Mononuclear cell (primary cell): Measurements from ENCODE around the gene ITCH. TPM values are rescaled to one million over a fixed set of nuclear protein-coding genes. Genes with fewer than 3 reads are reported as not detected.
"Not testable (repeated sequence)": the region's sequence is repeated elsewhere in the genome, so short reads cannot be mapped to it uniquely, and the experiment has no call there.

Source experiments
- H3K27me3 ChIP-seq: 2 replicates; pipeline ENCODE4 v1.6.0; 2011; ENCODE audit warnings: low read length, control low read depth; ENCODE audit not compliant: insufficient read depth
- H3K4me1 ChIP-seq: 2 replicates; pipeline ENCODE4 v1.5.1; 2011; ENCODE audit warnings: mild to moderate bottlenecking, low read length, control low read depth; ENCODE audit not compliant: insufficient read depth
- H3K4me3 ChIP-seq: 2 replicates; pipeline ENCODE4 v1.5.1; 2011; ENCODE audit warnings: mild to moderate bottlenecking, low read length, moderate library complexity
- H3K9me3 ChIP-seq: 2 replicates; pipeline ENCODE4 v1.5.1; 2011; ENCODE audit warnings: low read depth, mild to moderate bottlenecking, control low read depth, low read length
- total RNA-seq: library from RNA; depleted of rRNA; stranded (reverse); fragments of >200 nt; gene quantifications from one replicate; pipeline ENCODE4 v1.2.3, GENCODE V29; 2012

ITCH gene
- total RNA-seq = 80.0 TPM

DNA sequence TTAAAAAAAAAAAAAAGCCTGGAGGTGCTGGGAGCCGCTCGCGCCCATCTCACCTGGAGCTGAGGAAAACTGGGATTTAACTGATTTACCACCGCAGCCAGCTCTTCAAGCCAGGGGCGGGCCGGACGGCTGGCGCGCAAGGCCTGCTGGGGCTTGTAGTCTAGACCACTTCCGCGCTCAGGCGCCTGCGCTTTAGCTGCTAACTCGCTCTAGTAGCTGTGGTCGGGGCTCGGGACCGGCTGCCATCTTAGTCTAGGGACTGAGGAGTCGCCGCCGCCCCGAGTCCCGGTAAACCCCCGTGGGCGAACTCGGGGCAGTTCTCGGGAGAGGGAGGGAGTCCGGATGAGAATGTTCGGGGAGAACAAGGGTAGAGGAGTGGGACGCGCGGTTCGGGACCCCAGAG, at the start of gene ITCH:
Gene ITCH, plus strand, starts transcription at position 212 of the 403 bp plus-strand sequence. CDS start 30,539 bp downstream, outside the sequence.
- no peaks in the 10 kb centered on the region for H3K9me3 ChIP-seq
- no peaks in the 10 kb centered on the region for H3K27me3 ChIP-seq
- peak within 1 kb of the TSS; percentile 83 for H3K4me3 ChIP-seq
- H3K4me1 ChIP-seq = peaks cover 46% of the 10 kb centered on the region

DNA sequence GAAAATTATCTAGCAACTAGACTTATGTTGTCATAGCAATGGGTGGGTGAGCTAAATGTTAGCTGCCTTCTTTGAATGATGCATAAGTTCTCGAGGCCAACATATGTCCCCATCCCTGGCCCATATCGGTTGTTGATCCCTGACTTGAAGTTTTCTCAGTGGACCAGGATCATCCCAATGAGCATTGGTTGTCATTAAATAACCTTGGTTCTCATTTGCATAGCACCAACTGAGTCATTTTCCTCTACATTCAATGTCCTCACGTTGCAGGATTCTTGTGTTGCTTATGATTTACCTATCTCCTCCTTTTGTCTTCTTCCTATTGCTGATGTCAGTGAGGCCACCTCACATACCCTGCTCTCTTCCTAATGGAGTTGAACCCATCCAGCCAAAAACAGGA, 47.8 kb upstream of the ITCH start:
- no peaks in the 10 kb centered on the region for H3K9me3 ChIP-seq
- no peak overlapping the region for H3K4me3 ChIP-seq
- H3K4me1 ChIP-seq = peaks cover 16% of the 10 kb centered on the region
- peaks cover 14% of the 10 kb centered on the region for H3K27me3 ChIP-seq

DNA sequence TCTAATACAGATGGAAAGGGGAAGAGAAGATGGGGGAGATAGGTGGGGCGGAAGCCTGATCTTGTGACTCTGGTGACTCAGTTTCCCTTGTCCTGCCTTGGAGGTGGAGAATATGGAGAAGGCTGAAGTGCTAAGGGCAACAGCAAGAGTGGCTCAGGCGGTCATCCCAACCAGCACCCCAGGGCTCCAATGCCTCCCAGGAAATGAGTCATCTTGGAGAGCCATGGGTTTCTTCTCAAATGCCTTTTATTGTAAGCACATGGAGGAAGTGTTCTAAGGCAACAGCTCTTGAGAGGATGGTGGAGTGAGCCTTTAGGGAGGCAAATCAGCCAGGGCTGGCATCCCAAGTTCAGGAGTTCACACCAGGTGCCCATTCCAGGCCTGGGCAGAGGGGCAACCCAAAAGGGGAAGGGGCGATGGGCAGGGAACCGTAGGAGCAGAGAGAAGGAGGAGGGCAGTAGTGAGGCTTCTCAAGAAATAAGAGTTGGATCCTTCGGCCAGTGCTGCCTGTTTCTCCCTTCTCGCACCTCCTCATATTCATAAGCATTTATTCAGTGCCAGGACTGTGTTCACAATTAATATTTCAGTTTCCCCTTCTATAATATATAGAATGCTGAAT, 46.8 kb upstream of the ITCH start:
- peaks cover 11% of the 10 kb centered on the region for H3K27me3 ChIP-seq
- peaks cover 16% of the 10 kb centered on the region for H3K4me1 ChIP-seq
- no peak overlapping the region for H3K4me3 ChIP-seq
- no peaks in the 10 kb centered on the region for H3K9me3 ChIP-seq

DNA sequence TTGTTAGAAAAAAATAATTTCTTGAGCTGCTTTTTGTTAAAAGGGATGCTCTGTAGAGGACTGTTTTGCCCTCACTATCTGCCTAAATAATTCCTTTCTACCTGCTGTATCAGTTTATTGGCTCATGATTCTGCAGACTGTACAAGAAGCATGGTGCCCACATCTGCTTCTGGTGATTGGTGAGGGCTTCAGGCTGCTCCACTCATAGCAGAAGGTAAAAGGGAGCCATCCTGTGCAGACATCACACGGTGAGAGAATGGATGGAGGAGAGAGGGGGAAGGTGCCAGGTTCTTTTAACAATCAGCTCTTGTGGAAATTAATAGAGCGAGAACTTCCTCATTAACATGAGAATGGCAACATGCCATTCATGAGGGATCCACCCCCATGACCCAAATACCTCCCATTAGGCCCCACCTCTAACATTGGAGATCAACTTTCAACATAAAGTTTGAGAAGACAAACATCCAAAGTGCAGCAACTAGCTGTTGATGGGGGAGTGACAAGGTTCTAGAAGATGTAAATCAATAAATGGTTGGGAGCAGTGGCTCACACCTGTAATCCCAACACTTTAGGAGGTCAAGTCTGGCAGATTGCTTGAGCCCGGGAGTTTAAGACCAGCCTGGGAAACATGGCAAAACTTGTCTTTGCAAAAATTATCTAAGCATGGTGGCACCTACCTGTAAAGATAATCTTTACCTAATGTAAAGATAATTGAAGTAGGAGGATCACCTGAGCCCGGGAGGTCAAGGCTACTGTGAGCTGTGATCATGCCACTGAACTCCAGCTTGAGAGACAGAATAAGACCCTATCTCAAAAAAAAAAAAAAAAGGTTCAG, 44.2 kb upstream of the ITCH start:
- H3K4me3 ChIP-seq = no peak overlapping the region
- H3K9me3 ChIP-seq = no peaks in the 10 kb centered on the region
- no peaks in the 10 kb centered on the region for H3K27me3 ChIP-seq
- H3K4me1 ChIP-seq = no peaks in the 10 kb centered on the region

DNA sequence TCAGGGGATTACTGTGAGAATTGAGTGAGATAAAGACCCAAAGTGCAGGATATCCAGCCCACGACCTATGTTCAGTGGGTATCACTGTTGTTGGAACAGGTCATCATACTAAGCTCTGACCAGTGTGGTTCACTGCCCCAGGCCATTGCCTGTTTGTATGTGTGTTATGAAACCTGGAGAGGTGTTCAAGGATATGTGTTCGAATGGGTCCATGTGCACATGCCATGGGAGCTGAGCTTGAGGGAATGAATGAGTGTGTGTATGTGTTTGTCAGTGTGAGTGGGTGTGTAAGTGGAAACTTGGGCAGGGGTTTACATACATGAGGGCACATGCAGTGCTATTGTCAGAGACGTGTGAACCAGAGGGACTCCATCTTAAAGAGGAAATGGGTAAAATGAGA, 42.2 kb upstream of the ITCH start:
- Histone ChIP-seq H3K27me3 (no peaks in the 10 kb centered on the region), H3K4me1 (no peaks in the 10 kb centered on the region), H3K9me3 (no peaks in the 10 kb centered on the region), H3K4me3 (no peak overlapping the region)

DNA sequence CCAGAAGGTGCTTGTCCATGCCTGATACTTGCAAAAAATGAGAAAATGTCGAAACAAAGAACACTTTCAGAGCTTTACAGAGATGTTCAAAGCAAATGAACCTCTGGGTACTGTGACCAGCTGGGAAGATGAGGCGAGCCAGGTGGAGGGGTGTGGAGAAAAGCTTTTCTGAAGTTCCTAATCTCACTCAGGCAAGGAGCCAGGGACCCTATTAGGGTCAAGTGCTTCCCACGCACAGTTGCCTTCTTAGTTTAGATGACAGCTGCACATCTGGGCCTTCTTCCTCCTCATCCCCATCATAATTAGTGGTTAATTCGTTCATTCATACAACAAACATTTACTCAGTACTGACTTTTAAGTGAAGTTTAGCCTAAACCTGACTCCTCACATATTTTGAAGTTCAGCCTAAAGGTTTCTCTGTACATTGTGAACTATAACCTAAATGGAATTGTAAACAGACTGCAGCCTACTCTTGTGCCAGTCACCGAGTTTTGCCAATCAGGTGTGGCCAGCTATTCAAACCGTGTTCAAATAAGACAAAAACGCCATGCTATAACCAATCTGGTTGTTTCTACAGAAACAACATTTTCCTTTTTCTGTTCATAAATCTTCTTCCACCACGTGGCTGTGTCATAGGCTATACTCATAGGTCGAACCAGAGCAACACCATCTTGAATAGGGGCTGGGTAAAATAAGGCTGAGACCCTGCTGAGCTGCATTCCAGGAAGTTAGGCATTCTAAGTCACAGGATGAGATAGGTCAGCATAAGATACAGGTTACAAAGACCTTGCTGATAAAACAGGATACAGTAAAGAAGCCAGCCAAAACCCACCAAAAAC, 40.6 kb upstream of the ITCH start:
- Histone ChIP-seq H3K4me3 (no peak overlapping the region), H3K9me3 (no peaks in the 10 kb centered on the region), H3K27me3 (no peaks in the 10 kb centered on the region), H3K4me1 (no peaks in the 10 kb centered on the region)

DNA sequence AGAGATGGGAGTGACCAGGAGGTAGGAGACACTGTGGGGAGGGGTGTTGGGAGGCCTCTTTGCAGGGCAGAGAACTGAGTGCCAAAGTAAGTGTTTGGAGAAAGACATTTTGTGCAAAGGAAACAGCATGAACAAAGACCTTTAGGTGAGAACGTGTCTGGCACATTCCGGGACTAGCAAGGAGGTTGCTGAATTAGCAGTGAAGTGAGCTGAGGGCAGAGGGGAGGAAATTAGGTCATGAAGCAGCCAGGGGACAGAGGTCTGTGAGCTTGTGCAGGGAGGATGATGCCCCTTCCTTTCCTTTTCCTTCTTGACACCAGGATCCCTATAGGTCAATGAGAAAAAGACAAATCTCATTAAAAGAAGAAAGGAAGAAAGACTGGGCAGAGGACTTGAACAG, 38.5 kb upstream of the ITCH start:
- H3K4me1 ChIP-seq = no peaks in the 10 kb centered on the region
- no peaks in the 10 kb centered on the region for H3K27me3 ChIP-seq
- no peak overlapping the region for H3K4me3 ChIP-seq
- H3K9me3 ChIP-seq = no peaks in the 10 kb centered on the region

DNA sequence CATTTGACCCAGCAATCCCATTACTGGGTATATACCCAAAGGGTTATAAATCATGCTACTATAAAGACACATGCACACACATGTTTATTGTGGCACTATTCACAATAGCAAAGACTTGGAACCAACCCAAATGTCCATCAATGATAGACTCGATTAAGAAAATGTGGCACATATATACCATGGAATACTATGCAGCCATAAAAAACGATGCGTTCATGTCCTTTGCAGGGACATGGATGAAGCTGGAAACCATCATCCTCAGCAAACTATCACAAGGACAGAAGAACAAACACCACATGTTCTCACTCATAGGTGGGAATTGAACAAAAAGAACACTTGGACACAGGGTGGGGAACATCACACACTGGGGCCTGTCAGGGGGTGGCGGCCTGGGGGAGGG, 34.9 kb upstream of the ITCH start:
- not testable (repeated sequence) for H3K27me3 ChIP-seq, H3K4me3 ChIP-seq, H3K4me1 ChIP-seq, H3K9me3 ChIP-seq

DNA sequence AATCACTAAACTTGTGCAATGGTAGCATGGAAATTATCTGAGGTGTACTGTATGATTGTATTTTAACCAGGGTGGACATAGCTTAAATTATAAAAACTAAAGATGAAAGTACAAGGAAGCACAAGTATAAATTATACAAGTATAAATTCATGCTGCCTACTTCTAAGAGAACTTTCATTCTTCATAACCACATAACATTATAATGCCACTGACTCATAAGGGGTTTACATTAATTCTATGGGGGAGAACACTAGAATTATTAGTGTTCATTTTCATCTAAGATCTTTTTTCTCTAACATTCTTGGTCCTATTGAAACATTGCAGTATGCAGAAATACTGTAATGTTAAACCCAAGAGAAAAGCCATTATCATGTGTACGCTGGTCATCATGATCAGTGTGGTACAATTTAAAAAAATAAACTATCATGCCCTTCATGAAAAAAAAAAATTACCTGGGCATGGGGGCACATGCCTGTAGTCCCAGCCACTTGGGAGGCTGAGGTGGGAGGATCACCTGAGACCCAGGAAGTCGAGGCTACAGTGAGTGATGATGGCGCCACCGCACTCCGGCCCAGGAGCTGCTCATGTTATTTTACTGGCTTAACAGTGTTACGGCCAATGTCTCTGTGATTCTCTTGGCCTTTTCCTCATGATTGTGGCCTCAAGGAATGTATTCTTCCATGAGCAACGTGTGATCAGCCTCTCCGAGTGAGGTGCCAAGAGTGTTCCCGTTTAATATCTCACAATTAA, 34.0 kb upstream of the ITCH start:
- Histone ChIP-seq H3K27me3 (no peaks in the 10 kb centered on the region), H3K4me1 (no peaks in the 10 kb centered on the region), H3K4me3 (no peak overlapping the region), H3K9me3 (no peaks in the 10 kb centered on the region)

DNA sequence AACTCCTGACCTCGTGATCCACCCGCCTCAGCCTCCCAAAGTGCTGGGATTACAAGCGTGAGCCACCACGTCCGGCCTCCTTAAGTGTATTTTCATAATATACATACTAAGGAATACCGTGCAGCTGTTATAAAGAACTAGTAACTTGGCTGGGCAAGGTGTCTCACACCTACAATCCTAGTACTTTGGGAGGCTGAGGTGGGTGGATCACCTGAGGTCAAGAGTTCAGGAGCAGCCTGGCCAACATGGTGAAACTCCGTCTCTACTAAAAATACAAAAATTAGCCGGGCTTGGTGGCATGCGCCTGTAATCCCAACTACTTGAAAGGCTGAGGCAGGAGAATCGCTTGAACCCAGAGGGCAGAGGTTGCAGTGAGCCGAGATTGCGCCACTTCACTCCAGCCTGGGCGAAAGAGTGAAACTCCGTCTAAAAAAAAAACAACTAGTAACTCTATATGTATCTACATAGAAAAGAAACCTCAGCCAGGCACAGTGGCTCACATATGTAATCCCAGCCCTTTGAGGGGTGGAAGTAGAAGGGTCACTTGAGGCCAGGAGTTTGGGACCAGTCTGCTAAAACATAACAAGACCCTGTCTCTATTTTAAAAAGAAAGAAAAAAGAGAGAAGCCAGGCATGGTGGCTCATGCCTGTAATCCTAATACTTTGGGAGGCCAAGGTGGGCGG, 32.1 kb upstream of the ITCH start:
- not testable (repeated sequence) for H3K4me3 ChIP-seq, H3K4me1 ChIP-seq, H3K27me3 ChIP-seq, H3K9me3 ChIP-seq

DNA sequence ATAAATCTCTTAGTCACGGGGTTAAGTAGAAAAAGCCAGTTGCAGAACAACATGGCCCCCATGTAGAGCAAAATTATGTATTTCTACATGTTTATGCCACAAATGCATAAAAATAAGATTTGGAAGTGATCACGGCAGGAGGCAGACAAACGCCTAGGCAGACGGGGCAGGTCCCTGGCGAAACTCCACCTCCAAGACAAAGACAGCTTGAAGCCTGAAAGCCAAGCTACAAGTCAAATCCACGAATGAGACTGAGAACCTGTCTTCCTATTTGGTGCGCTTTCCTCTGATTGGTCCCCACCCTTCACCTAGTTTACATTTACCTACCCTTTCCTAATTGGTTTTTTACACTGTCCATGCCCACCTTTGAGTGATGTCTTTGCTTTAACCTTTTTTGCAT, 31.2 kb upstream of the ITCH start:
- Histone ChIP-seq H3K9me3 (no peaks in the 10 kb centered on the region), H3K4me1 (no peaks in the 10 kb centered on the region), H3K4me3 (no peak overlapping the region)

DNA sequence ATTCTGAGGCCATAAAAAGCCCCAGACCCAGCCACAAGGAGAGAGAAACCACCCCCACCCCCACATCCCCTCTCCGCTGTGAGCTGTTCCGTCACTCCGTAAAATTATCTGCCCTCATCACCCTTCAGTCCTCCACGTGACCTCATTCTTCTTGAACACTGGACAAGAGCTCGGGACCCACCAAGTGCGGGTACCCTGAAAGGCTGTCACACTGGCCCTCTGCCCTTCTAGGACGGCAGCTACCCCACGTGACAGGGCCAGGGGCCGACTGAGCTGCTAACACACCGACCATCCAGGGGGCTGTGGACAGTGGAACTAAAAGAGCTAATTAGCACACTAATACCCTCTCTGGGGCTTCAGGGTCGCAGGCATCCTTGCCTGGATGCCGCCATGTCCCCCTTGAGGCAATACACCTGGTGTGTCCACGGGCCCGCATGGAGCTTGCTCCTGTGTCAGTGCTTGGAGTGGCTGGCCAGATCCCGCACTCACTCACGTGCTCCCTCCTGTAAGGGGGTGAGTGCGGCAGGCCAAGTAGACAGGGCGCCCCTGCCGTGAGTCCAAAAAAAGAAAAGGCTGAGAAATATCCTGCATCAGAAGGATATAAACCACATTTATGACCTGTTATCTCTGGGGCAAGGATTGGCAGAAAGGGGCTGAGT, 30.7 kb upstream of the ITCH start:
- H3K27me3 ChIP-seq = no peaks in the 10 kb centered on the region
- H3K4me1 ChIP-seq = no peaks in the 10 kb centered on the region
- H3K4me3 ChIP-seq = no peak overlapping the region
- H3K9me3 ChIP-seq = no peaks in the 10 kb centered on the region

More for the DNA sequence above, 31.2 kb upstream of the ITCH start:
- no peaks in the 10 kb centered on the region for H3K27me3 ChIP-seq

DNA sequence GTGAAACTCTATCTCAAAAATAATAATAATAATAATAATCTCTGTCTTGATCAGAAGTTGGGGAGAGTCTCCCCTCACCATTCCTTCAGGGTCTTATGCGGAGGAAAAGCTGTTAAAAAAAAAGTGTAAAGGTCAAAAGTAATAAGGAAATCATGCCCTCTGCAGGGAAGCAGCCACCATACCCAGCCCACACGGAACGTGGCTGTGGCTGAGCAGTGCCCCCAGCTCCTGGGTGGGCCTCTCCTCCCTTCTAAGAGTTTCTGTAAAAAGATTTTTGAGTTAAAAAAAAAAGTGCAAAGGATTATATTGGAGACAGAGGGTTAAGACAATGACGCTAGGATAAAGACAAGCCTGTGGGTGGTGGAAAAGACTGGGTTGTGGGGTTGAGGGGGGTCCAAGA, 29.3 kb upstream of the ITCH start:
- Histone ChIP-seq H3K9me3 (no peaks in the 10 kb centered on the region), H3K4me3 (no peak overlapping the region), H3K4me1 (no peaks in the 10 kb centered on the region), H3K27me3 (no peaks in the 10 kb centered on the region)
